HL-60/S4 treated with phorbol 12-myristate 13-acetate at 8.2 ng/mL for 4 days and 3 days (cell line): Measurements from ENCODE around the gene APC2.

Experiments
- in situ Hi-C: fragments of 300-500 bp; cut with MboI; formaldehyde crosslinking; loops from 2 replicates; pipeline ENCODE4 v1.15.0; 2022; ENCODE audit warnings: low sequenced_read_pairs

The APC2 gene

GRCh38 chr19:1445185-1445931 lies 4.6 kb upstream of the APC2 start:
- in situ Hi-C loops: no loop called here

GRCh38 chr19:1445932-1446712 lies 3.8 kb upstream of the APC2 start:
- in situ Hi-C loops: no loop called here

DNA sequence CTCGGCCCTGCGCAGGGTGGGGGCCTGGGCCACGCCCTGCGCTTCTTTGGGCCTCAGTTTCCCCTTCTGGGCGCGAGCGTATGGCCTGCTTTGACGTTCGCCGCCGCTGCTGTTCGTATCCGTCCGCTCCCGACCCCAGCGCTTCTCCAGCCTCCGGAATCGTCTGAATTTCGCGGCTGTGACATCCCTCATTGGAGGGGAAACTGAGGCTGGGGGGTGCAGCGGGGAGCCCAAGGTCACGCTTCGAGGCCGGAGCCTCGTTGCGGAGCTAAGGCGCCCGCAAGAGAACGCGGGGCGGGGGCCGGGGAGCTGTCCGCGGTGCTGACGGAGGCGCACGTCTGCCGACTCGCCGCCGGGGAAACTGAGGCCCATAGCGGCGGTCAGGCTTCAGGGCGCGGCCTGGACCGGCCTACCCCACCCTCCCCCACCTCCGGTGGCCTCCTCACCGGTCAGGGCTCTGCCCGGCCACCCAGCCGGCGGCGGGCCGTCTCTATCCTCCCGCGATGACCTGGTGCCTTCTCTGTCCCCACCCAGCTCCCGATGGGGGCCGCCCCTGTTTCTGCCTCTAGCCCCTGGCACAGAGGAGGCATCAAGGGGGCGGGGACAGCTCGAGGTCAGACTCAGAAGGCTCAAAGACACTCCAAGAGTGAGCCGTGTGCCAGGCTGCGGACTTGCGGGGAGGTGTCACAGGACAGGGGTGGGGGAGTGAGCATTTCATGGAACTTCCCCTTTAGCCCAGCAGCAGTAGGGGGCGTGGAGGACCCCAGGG lies 3.0 kb upstream of the APC2 start:
- in situ Hi-C loops: no loop called here

DNA sequence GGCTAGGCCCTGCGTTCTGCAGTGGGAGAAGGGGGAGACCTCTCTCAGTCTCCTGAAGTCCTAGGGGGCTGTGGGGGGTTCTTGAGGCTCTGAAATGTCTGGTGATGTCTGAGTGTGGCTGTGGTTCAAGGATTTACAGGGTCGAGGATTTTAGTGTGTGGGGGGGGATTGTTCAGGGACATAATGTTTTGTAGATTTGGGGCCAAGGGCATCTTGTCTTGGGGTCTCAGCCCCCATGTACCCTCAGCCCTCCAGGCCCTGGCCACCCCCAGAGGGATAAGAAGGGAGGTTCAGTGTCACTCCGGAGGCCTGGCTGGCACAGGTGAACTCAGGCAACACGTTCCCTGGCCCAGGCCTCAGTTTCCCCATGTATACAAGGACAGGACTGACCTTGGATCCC lies 2.4 kb upstream of the APC2 start:
- in situ Hi-C loops: no loop called here

- in situ Hi-C loops: no loop called here
Measured at GRCh38 chr19:1447944-1448343, 2.0 kb upstream of the APC2 start.

DNA sequence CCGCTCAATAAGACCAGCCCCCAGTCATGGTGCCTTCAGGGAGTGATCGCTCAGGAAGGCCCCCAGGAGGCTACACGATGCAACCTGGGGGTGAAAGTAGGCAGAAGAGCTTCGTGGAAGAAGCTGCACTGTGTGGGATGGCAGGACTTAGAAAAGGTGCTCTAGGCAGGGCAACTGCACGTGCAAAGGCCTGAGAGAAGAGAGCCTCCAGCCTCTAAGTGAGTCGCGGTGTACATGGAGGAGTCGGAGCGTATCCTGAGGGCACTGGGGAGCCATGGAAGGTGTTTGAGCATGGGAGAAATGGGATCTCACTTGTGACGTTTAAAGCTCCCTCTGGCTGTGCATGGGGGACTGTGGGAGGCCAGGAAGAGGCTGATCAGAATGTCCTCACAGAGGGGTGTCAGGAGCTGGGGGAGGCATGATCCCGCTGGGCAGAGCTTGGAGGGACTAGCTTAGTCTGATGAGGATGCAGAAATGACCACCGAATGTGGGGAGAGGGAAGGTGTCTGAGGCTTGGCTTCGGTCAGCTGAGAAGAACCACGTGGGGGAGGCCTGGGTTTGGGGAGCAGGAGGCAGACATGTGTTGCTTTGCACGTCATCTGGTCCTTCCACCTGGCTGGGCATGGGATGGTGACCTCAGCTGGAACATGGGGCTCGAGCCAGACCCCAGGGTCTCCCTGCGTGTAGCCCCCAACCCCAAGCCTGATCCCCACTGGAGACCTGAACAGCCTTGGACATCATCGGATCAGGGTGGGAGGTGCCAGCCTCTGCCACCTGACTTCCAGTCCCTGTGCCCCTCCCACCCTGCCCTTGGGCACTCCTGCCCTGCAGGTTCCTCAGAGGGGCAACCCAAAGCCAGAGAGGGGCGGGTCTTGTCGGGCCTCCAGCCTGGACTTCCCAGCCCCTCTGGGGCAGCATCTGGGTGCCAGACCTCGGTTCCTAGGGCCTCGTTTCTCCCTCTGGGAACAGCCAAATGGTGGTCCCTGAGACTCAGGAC lies 1.1 kb downstream of the APC2 start:
- in situ Hi-C loops: no loop called here

DNA sequence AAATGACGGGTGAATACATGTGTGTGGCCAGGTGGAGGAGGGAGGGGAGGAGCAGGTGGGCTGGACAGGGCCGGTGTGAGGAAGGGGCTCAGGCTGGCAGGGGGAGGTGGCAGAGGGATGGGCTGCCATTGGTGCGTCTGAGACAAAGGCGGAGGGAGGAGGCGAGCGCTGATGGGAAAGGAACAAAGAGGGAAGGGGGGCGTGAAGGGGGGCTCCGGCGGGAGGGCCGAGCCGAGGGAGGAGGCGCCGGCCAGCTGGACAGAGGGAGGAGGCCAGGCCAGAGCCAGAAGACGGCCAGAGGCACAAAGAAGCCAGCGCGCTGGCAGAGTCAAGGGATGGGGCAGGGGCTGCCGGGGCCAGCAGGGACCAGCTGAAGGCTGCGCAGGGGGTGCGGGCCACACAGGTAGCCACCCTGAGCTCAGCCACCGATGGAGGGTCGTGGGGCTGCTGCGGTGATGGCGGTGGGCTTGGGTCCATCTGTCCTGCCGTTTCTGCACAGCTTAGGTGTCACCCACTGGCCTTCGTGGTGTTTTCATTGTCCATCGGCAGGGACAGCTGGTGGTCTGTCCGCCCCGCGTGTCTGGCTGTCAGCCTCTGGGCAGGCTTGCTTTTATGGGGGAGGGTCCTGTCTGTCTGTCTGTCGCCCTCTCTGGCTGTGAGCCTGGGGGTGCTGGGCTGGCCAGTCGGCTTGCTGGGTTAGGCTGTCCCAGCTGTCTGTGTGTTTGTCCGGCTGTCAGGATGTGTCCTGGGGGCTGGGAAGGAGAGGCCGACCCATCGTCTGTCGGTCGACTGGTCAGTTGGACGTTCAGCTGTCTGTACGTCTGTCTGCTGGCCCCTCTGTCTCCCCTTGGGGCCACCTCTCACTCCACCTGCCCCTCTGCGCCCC lies 2.2 kb downstream of the APC2 start:
- in situ Hi-C loops: no loop called here

DNA sequence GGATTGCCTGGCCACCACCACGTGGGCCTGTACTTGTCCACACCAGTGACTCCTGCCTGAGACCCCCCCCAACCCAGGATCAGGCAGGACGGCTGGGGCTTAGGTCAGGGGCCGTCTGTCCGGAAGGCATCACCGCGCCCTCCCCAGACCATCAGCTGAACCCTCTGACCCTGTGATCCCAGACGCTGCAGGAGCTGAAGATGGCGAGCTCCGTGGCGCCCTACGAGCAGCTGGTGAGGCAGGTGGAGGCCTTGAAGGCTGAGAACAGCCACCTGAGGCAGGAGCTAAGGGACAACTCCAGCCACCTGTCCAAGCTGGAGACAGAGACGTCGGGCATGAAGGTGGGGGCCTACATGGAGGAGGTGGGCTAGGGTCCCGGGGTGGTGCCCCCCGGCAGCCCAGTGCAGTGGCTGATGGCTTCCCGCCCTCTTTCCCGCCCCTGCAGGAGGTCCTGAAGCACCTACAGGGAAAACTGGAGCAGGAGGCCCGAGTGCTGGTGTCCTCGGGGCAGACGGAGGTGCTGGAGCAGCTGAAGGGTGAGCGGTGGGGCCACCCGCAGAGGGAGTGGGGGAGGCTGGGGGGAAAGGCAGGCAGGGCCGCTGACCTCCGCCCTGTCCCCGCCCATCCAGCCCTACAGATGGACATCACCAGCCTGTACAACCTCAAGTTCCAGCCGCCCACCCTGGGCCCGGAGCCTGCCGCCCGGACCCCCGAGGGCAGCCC lies 3.0 kb downstream of the APC2 start:
- in situ Hi-C loops: no loop called here

DNA sequence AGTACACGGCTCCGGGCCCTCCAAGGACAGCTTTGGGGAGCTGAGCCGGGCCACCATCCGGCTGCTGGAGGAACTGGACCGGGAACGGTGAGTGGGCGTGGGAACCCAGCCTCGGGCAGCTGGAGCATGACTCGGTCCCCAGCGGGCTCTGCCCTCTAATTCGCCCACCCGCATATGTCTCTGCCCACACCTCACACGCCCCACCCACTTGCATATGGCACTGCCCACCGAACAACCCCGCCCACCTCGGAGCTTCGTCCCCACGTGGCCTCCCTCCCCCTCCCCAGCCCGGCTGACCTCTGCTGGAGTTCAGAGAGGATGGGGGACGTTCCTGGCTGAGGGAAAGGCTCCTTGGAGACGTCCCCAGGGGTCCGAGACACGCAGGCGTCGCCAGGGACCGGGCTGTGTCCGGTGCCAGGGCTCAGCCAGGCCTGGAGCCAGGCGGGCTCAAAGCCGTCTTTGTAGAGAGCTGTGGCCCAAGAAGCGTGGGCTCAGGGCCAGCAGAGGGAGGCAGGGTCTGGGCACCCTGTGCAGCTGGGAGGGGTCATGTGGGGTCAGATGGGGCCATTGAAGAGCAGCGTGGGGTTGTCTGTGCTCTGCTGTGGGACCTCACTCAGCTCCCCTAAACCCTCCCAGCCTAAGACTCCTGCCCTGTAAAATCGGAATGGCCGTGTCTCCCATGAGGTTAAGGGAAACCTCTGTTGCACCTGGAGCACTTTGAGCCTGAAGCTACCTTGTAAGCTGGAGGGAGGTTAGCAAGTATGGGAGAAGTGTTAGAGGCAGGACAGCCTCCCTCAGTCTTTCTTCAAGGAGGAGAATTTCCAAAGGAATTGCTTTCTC lies 3.8 kb downstream of the APC2 start:
- in situ Hi-C loops: no loop called here

GRCh38 chr19:1455002-1455335 lies 5.0 kb downstream of the APC2 start:
- in situ Hi-C loops: no loop called here

DNA sequence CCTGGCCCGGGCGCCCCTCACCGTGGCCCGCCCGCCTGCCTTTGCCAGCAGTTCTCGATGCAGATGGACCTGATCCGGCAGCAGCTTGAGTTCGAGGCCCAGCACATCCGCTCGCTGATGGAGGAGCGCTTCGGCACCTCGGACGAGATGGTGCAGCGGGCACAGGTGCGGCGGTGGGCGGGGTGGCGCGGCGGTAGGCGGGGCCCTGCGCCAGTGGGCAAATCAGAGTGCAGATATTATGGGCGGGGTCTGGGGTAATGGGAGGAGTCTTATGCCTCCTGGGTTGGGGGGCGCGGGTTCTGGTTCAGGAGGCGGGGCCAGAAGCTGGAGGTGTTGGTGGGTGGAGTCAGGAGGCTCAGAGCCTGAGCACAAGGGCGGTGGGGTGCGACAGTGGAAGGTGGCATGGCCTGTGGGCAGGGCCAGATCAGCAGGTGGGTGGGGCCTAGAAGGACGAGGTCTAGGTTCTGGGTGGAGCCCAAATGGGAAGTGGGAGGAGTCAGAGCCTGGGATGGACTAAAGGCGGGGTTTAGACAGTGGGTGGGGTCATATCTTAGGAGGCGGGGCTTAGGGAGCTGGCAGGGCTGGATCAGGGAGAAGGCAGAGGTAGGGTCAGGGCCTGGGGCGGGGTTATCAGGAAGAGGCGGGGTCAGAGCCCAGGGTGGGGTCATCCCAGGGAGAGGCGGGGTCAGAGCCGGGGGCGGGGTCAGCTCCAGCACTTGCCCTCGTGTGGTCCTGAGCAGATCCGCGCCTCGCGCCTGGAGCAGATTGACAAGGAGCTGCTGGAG lies 5.6 kb downstream of the APC2 start:
- in situ Hi-C loops: no loop called here

GRCh38 chr19:1456121-1456900 lies 6.4 kb downstream of the APC2 start:
- in situ Hi-C loops: no loop called here

- in situ Hi-C loops: no loop called here
Measured at GRCh38 chr19:1457031-1457739, 7.3 kb downstream of the APC2 start.

DNA sequence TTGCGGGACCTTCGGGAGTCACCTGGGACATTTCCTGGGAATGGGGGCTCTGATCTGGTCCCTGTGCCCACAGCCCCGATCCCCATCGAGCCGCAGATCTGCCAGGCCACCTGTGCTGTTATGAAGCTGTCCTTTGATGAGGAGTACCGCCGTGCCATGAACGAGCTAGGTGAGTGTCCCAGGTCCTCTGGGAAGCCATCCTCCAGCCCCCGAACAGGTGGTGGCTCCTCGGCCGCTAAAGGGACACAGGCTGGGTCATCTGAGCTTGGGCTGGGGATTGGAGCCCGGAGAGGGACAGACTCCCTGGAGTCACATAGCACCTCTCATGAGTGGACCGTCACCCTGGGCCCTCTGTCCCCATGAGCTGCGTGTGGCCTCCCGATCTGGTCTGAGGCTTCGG lies 8.0 kb downstream of the APC2 start:
- in situ Hi-C loops: no loop called here

DNA sequence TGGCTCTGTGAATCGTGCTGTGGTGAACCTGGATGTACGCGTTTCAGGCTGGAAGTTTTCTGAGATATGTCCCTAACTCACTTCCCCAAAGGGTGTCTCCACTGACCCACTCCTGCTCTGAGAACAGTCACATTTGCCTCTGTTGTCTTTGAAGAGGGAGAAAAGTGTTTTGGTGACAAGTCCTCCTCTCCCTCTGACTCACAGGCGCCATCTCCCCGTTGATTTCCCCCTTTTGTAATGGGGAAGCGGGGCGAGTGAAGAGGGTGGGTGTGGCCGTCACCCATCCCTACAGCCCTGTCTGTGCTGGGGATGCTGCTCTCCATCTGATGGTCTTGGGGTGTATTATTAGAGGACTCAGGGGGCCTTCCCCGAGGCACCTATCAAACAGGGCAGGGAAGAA lies 9.6 kb downstream of the APC2 start:
- in situ Hi-C loops: no loop called here
